GM10248 (cell line): ENCODE measurements around the gene LAMA4.

Experiments
- CTCF ChIA-PET: fragments of 300-600 bp; sonication (Branson Sonifier 250); formaldehyde crosslinking; extraction: SDS; loops from one replicate; lab custom pipeline; 2021; ENCODE audit warnings: antibody characterized with exemption; lab: Yijun Ruan, JAX
- POLR2A ChIA-PET: fragments of 350-650 bp; sonication (Branson Sonifier 250); formaldehyde crosslinking; extraction: SDS; loops from one replicate; lab custom pipeline; 2020; ENCODE audit warnings: antibody characterized with exemption; lab: Yijun Ruan, JAX
- DNase-seq: peaks from one replicate; pipeline ENCODE4 v3.0.0; 2012; ENCODE audit errors: extremely low spot score
- TF ChIP-seq, protein P1 (sequence below): IDR thresholded peaks from 2 replicates; pipeline ENCODE4 v1.5.1; 2012; ENCODE audit warnings: mild to moderate bottlenecking, low read depth; ENCODE audit errors: extremely low read depth, missing control alignments, control extremely low read depth

Gene LAMA4

GRCh38 chr6:112154711-112155110 lies 99.7 kb downstream of the LAMA4 start:
- CTCF ChIA-PET: interaction anchor here (2.5 kb wide), 1 partner anchor 9 kb away, joined by 15 read pairs; no protein-coding TSS in a partner anchor
- POLR2A ChIA-PET: no interaction called here
- TF ChIP-seq, protein P1, sequence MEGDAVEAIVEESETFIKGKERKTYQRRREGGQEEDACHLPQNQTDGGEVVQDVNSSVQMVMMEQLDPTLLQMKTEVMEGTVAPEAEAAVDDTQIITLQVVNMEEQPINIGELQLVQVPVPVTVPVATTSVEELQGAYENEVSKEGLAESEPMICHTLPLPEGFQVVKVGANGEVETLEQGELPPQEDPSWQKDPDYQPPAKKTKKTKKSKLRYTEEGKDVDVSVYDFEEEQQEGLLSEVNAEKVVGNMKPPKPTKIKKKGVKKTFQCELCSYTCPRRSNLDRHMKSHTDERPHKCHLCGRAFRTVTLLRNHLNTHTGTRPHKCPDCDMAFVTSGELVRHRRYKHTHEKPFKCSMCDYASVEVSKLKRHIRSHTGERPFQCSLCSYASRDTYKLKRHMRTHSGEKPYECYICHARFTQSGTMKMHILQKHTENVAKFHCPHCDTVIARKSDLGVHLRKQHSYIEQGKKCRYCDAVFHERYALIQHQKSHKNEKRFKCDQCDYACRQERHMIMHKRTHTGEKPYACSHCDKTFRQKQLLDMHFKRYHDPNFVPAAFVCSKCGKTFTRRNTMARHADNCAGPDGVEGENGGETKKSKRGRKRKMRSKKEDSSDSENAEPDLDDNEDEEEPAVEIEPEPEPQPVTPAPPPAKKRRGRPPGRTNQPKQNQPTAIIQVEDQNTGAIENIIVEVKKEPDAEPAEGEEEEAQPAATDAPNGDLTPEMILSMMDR: no peak
- DNase-seq: no peak

GRCh38 chr6:112153926-112154607 lies 100.3 kb downstream of the LAMA4 start:
- ChIA-PET POLR2A (no interaction called here), CTCF (interaction anchor here (2.5 kb wide), 1 partner anchor 10 kb away, joined by 15 read pairs; no protein-coding TSS in a partner anchor)
- DNase-seq: no peak
- TF ChIP-seq, protein P1: no peak

GRCh38 chr6:112150363-112150762 lies 104.0 kb downstream of the LAMA4 start:
- TF ChIP-seq, protein P1: no peak
- ChIA-PET POLR2A (no interaction called here), CTCF (interaction anchor here (1.1 to 1.2 kb wide), 2 partner anchors 10 to 12 kb away, joined by 3 read pairs; no protein-coding TSS in a partner anchor)
- no peak for DNase-seq

GRCh38 chr6:112149719-112150263 lies 104.6 kb downstream of the LAMA4 start:
- DNase-seq: no peak
- CTCF ChIA-PET: interaction anchor here (1.2 kb wide), 1 partner anchor 13 kb away, joined by 3 read pairs; no protein-coding TSS in a partner anchor
- POLR2A ChIA-PET: no interaction called here
- TF ChIP-seq, protein P1: no peak

DNA sequence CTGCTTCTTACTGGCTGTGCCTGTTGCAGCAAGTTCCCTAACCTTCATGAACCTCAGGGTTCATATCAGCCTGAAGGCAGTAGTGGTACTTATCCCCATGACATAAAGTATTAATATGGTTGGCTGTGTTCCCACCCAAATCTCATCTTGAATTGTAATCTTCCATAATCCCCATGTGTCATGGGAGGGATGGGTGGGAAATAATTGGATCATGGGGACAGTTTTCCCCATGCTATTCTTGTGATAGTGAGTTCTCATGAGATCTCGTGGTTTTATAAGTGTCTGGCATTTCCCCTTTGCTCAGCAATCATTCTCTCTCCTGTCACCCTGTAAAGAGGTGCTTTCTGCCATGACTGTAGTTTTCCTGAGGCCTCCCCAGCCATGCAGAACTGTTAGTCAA lies 105.1 kb downstream of the LAMA4 start:
- no peak for DNase-seq
- POLR2A ChIA-PET: no interaction called here
- CTCF ChIA-PET: interaction anchor here (1.2 kb wide), 1 partner anchor 13 kb away, joined by 3 read pairs; no protein-coding TSS in a partner anchor
- TF ChIP-seq, protein P1: no peak

GRCh38 chr6:112148103-112148502 lies 106.3 kb downstream of the LAMA4 start:
- ChIA-PET POLR2A (no interaction called here), CTCF (interaction anchor here (0.9 kb wide), 1 partner anchor 16 kb away, joined by 3 read pairs; no protein-coding TSS in a partner anchor)
- DNase-seq: no peak
- TF ChIP-seq, protein P1: no peak
